H1 (cell line): ENCODE measurements around the gene PTPRF. TPM values are rescaled to one million over a fixed set of nuclear protein-coding genes. Genes with fewer than 3 reads are reported as not detected.

Source experiments
- CHD7 ChIP-seq: fragments of 300-600 bp; sonication (generic); IDR thresholded peaks from 2 replicates; pipeline ENCODE4 v1.7.1; 2012; ENCODE audit warnings: low read length, moderate library complexity, mild to moderate bottlenecking, inconsistent platforms; ENCODE audit not compliant: insufficient replicate concordance
- polyA plus RNA-seq, 7 experiments: library from polyadenylated mRNA; depleted of rRNA in 3 of 7; stranded (reverse) in 5 of 7; unstranded in 2 of 7; fragments of >200 nt in 5 of 7; fragments of 200-250 nt in 2 of 7; gene quantifications; 1 replicate in 5 of 7; 2 replicates in 1 of 7; 4 replicates in 1 of 7; pipeline versions ENCODE4 v1.2.1 to v1.2.3, GENCODE V29; 2011 to 2013; ENCODE audit warnings: missing spikeins in 2 of 7, mixed read lengths in 2 of 7
- total RNA-seq: library from RNA; stranded (reverse); fragmentation: NEBNext Ultra II Directional; extraction: Animal tissue kit (Norgen Biotek cat#: 25700); gene quantifications from 2 replicates; pipeline ENCODE4 v1.2.1, GENCODE V29; 2021

PTPRF gene
- total and polyA plus RNA-seq, 2 of the 8 experiments (the other 6 are each of a cell fraction or from before 2014, with no cell fraction given), result 136 to 231 TPM

DNA sequence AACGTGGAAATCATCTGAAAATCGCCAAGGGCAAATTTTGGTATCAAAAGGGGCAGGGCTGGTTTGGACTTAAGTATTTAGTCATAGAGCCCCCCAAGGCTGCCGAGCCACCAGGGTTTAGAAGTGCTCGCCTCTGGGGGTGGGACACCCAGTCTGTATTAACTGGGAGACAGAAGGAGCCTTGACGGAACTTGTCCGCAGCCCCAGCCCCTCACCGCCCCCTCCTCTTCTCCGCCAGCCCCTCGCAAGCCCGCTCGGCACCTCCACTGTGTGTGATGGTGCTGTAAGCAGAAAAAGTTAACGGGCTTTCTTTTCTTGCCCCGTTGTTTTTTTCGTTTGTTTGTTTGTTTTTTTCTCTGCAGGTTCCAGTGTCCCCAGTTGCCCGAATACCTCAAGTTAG is 81.7 kb downstream of the PTPRF start (continued):
- no peak for TF ChIP-seq CHD7
